Thyroid gland (tissue), 4 donors: ENCODE data around the gene CUL1. TPM values are rescaled to one million over a fixed set of nuclear protein-coding genes. Genes with fewer than 3 reads are reported as not detected.

Experiments used
- DNase-seq, 2 donors: peaks; one replicate each; pipeline ENCODE4 v3.0.0-alpha.2; 2019
- H3K27ac ChIP-seq, 3 donors: fragments of 200-600 bp; sonication (generic); 1 replicate in 2 of 3; 2 replicates in 1 of 3; pipeline ENCODE4 v1.5.1; 2016 to 2019; ENCODE audit warnings: mild to moderate bottlenecking in 1 of 3, moderate library complexity in 1 of 3
- H3K27me3 ChIP-seq: fragments of 200-600 bp; sonication (generic); one replicate; pipeline ENCODE4 v1.5.1; 2019
- H3K36me3 ChIP-seq, 2 donors: fragments of 200-600 bp; sonication (generic); one replicate each; pipeline ENCODE4 v1.5.1; 2016 to 2019
- H3K4me1 ChIP-seq, 2 donors: fragments of 200-600 bp; sonication (generic); one replicate each; pipeline ENCODE4 v1.5.1; 2017 to 2019
- H3K4me3 ChIP-seq, 3 donors: fragments of 200-600 bp; sonication (generic); replicated peaks in 1 of 3; 1 replicate in 2 of 3; 2 replicates in 1 of 3; pipeline ENCODE4 v1.5.1; 2016; ENCODE audit warnings: mild to moderate bottlenecking in 1 of 3
- H3K9me3 ChIP-seq: fragments of 200-600 bp; sonication (generic); one replicate; pipeline ENCODE4 v1.5.1; 2017
- POLR2A ChIP-seq, 2 donors: fragments of 450-650 bp; IDR thresholded peaks; one replicate each; pipeline ENCODE4 v1.6.1; 2017; ENCODE audit warnings: antibody characterized with exemption in 2 of 2, mild to moderate bottlenecking in 2 of 2, moderate library complexity in 1 of 2
- WGBS, 2 donors: methylation state at CpG; one replicate each; pipeline ENCODE4 v1.1.5; 2017; 5-methylcytosine and 5-hydroxymethylcytosine counted together
- intact Hi-C: fragments of 100-400 bp; cut with DNase I; formaldehyde crosslinking; loops from one replicate; pipeline ENCODE4 v1.15.1; 2023
- total RNA-seq, 4 donors: library from RNA; depleted of rRNA; stranded (reverse); fragments of >200 nt; gene quantifications; one replicate each; pipeline ENCODE4 v1.2.3, GENCODE V29; 2016
- TF ChIP-seq, protein P1 (sequence below), 6 experiments: fragments of 200-600 bp in 3 of 6; fragments of 450-650 bp in 3 of 6; sonication (generic) in 3 of 6; IDR thresholded peaks; one replicate each; pipeline ENCODE4 v1.5.1; 2016 to 2019; ENCODE audit warnings: antibody characterized with exemption in 6 of 6, mild to moderate bottlenecking in 2 of 6, inconsistent platforms in 1 of 6, moderate library complexity in 1 of 6

Gene CUL1
- total RNA-seq, 4 donors from 2014 or later, result 51.3 to 53.4 (median 52.9) TPM

DNA sequence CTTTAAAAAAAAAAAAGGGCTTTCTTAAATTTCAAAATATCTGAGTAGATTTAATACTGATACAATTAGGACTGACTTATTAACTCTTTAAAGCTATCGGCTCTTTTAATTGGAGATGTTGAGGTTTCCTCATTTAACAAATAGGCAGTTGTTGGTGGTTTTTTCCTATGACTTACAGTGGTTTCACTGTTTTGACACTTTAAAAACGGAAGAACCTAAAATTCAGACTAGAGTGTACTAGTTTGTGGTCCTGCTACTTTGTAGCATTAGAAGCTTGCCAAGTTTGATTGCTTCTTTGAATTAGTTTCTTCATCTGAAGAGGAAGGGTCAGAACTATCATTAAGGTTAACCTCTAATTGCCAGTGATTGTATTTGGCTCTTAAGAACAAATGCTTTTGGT lies 27.7 kb downstream of the CUL1 start:
- H3K36me3 ChIP-seq, result peaks cover 0 to 4% of the 10 kb centered on the region in 2 donors
- 71 to 81% methylated on average over 2 of the region's 2 CpGs for WGBS, 2 donors
- H3K4me1 ChIP-seq, result peaks cover 6 to 23% of the 10 kb centered on the region in 2 donors

DNA sequence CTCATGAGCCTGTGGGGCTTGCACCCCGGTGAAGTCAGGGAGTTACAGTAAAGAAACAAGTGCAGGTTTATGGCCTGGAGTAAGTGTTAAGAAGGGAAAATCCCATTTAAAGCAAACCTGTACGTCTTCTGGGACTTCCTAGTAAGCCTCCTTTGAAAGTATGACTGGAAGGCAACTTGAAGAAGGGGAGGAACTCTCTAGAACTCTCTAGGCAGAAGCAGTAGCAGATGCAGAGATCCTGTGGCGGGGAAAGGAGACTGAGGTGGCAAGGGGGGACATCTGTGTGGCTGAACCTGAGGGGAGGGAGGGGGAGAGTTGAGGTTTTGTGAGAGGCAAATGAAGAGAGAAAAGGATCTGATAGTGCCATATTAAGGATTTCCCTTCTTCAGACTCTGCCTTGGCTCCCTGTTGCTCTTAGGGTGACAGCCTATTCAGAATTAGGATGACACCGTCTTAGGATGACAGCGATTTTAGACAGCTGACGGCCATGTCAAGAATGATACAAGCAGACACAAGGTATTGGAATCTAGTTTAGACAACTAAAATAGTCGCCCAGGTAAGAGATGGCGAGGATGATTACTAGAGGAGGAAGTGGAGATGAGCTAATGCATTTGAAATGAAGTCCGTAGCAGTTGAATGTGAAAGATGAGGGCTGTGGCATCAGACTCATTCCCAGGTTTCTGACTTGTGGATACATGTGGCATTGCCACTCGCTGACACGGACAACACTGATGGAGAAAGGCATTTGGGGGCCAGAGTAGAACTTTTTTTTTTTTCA lies 29.0 kb downstream of the CUL1 start:
- 92% methylated on average over 11 of the region's 11 CpGs for WGBS, 2 donors
- no peak overlapping the region for H3K4me3 ChIP-seq
- intact Hi-C loops, result no loop called here
- peaks cover 0 to 4% of the 10 kb centered on the region in 2 donors for H3K36me3 ChIP-seq
- no peaks in the 10 kb centered on the region for H3K9me3 ChIP-seq
- DNase-seq, result no peak
- no peak overlapping the region for H3K27ac ChIP-seq
- H3K4me1 ChIP-seq, result peaks cover 1 to 17% of the 10 kb centered on the region in 2 donors
- no peak for TF ChIP-seq POLR2A (IDR thresholded peaks at IDR 0.05)
- TF ChIP-seq, protein P1, sequence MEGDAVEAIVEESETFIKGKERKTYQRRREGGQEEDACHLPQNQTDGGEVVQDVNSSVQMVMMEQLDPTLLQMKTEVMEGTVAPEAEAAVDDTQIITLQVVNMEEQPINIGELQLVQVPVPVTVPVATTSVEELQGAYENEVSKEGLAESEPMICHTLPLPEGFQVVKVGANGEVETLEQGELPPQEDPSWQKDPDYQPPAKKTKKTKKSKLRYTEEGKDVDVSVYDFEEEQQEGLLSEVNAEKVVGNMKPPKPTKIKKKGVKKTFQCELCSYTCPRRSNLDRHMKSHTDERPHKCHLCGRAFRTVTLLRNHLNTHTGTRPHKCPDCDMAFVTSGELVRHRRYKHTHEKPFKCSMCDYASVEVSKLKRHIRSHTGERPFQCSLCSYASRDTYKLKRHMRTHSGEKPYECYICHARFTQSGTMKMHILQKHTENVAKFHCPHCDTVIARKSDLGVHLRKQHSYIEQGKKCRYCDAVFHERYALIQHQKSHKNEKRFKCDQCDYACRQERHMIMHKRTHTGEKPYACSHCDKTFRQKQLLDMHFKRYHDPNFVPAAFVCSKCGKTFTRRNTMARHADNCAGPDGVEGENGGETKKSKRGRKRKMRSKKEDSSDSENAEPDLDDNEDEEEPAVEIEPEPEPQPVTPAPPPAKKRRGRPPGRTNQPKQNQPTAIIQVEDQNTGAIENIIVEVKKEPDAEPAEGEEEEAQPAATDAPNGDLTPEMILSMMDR (IDR thresholded peaks at IDR 0.05), result no peak
- no peaks in the 10 kb centered on the region for H3K27me3 ChIP-seq

More for the DNA sequence above, 27.7 kb downstream of the CUL1 start:
- Histone ChIP-seq H3K27me3 (no peaks in the 10 kb centered on the region), H3K27ac (no peak overlapping the region), H3K9me3 (no peaks in the 10 kb centered on the region), H3K4me3 (no peak overlapping the region)
- TF ChIP-seq POLR2A (IDR thresholded peaks at IDR 0.05), result no peak
- TF ChIP-seq, protein P1 (IDR thresholded peaks at IDR 0.05), result no peak
- intact Hi-C loops, result no loop called here
- no peak for DNase-seq

DNA sequence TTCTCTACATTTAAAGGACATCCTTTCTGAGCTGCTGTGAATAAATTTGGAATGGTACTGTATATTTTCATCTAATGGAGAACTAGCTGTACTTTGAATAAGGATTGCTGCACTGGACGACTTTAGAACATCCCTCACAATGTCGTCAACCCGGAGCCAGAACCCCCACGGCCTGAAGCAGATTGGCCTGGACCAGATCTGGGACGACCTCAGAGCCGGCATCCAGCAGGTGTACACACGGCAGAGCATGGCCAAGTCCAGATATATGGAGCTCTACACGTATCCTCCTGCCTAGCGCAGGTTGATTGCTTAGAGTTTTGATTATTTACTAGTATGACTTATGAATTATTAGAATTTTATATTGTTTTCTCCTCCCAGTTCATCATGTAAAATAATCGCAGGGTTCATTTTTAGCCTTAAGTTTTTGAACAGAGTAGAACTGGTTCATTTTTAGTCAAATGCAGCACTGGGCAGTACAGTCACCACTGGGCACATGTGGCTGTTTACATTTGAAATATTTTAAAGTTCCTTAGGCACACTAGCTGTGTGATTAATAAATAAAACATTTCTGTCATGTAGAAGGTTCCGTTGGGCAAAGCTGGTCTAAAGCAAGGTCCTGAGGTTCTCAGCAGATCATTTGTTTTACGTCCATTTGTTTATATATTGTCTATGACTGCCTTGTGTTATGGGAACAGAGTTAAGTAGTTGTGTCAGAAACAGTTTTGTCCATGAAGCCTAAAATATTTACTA lies 31.5 kb downstream of the CUL1 start:
- Histone ChIP-seq H3K4me1 (peaks cover 10 to 18% of the 10 kb centered on the region in 2 donors), H3K27ac (no peak overlapping the region), H3K36me3 (peaks cover 0 to 4% of the 10 kb centered on the region in 2 donors), H3K4me3 (no peak overlapping the region), H3K9me3 (no peaks in the 10 kb centered on the region), H3K27me3 (no peaks in the 10 kb centered on the region)
- WGBS, 2 donors, result 87% methylated on average over 12 of the region's 12 CpGs
- intact Hi-C loops, result no loop called here
- DNase-seq, result no peak
- TF ChIP-seq, protein P1 (IDR thresholded peaks at IDR 0.05), result no peak
- no peak for TF ChIP-seq POLR2A (IDR thresholded peaks at IDR 0.05)

DNA sequence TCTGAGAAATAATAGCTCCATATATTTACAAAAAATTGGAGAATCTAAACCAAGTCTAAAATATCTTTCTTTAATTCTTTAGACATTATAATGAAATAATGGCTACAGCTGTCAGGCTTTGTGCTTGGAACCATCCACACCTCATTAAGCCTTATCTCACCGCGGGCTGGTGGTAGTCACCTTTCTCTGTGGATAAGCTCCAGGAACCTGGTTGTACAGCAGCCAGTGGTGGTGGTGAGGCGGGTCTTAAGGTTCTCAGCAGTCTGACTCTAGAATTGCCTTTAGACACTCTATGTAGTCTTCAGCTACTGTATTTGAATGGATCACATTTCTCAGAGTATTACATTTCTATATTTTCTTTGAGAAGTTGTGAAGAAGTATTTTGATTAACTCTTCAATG lies 34.2 kb downstream of the CUL1 start:
- TF ChIP-seq, protein P1 (IDR thresholded peaks at IDR 0.05), result no peak
- DNase-seq, result no peak
- no peak overlapping the region for H3K27ac ChIP-seq
- 95 to 96% methylated on average over 3 of the region's 3 CpGs for WGBS, 2 donors
- peaks cover 0 to 4% of the 10 kb centered on the region in 2 donors for H3K36me3 ChIP-seq
- peaks cover 10 to 18% of the 10 kb centered on the region in 2 donors for H3K4me1 ChIP-seq
- no peaks in the 10 kb centered on the region for H3K27me3 ChIP-seq
- intact Hi-C loops, result no loop called here
- H3K9me3 ChIP-seq, result no peaks in the 10 kb centered on the region
- no peak overlapping the region for H3K4me3 ChIP-seq

DNA sequence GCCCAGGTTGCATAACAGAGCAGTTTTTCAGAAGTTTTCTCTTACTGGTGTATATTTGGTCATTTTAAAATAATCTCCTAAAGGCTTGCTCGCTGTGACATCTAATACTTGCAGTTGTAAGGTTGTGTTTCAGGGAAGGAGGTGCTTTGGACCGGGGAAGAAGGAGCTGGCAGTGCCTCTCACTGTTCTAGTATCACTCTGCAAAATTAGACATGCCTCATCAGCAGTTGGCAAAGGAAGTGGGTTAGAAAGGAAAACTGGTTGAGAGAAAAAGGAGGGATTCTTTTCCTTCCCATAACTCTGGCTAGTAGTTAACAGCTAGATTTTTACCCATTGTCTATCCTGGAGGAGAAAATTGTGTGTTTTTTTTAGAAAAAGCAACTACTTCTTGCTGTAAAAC lies 34.8 kb downstream of the CUL1 start:
- TF ChIP-seq, protein P1 (IDR thresholded peaks at IDR 0.05), result no peak
- intact Hi-C loops, result no loop called here
- Histone ChIP-seq H3K4me1 (peaks cover 10 to 18% of the 10 kb centered on the region in 2 donors), H3K36me3 (peaks cover 5 to 10% of the 10 kb centered on the region in 2 donors), H3K9me3 (no peaks in the 10 kb centered on the region), H3K27ac (no peak overlapping the region), H3K27me3 (no peaks in the 10 kb centered on the region), H3K4me3 (no peak overlapping the region)
- WGBS, 2 donors, result 39 to 44% methylated on average over 2 of the region's 2 CpGs
- DNase-seq, result peak in 1 of 2 donors; percentile 31
